Measurements from ENCODE around the gene STIM1.

The STIM1 gene

DNA sequence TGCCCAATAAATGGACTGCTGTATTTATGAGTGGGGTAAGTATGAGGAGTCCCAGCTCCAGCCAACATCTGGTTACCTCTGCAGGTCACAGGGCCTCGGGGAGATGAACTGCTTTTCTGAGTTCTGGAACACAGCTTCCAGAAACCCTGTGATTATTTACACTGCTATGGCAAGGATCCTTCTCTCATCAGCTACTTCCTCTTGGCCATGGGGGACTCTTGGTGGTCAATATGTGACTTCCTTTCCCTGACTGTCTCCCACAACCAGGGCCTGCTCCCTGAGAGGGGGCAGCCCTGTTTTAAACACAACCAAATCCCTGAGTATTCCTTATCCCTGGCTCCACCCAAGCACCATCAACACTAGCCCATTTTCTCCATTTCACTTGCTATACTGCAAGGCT lies 24.7 kb upstream of the STIM1 start:
- DNase-seq (ENCODE audit: low spot score) = no peak

DNA sequence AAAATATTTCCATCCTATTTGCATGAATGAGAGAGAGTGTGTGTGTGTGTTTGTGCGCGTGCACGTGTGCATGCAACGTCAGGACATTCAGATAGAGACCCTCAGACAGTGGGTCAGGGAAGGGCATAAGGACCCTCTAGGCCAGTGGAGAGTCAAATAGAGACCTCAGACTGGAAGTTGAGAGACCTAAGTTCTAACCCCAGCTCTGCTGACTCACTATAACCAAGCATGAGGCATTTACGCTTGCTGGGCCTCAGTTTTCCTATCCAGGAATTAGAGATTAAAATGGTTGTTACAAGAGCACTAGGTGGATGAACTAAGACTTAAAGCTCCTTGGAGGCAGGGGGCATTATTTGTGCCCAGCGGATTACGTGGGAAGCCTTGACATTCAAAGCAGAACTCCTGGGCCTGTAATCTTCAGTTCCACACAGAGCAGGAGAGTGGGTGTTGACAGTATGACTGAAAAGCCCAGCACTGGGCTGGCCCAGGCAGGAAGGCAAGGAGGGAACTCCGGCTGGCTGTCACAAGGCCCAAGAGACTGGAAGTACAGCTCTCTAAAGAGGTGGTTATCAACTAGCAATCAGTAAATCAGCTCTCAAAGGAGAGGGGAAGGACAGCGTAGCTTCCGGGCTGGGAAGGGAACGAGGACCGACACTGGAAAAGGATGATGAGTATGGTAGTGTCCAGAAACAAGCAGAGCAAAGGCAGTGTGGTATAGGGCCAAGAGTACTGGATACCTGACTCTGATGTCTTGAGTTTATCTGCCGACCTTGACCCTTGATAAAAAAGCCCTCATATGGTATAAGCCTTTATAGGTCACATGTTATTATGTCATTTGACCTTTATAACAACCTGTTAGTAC lies 23.9 kb upstream of the STIM1 start:
- no peak for DNase-seq (ENCODE audit: low spot score)

DNA sequence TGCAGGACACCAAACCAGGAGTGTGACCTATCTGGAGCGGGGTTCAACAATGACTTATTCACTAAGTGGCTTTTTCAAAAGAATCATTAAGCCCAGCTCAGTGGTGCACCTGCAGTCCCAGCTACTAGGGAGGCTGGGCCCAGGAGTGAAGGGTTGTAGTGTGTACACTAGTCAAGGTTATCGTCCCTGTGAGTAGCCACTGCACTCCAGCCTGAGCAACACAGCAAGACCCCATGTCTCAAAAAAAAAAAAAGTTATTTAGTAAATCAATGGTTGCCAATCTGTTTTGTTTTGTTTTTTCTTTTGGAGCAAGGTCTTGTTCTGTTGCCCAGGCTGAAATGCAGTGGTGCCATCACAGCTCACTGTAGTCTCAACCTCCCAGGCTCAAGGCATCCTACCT lies 22.6 kb upstream of the STIM1 start:
- no peak for DNase-seq (ENCODE audit: low spot score)

GRCh38 chr11:3833449-3833848 lies 22.0 kb upstream of the STIM1 start:
- DNase-seq (ENCODE audit: low spot score) = no peak

DNA sequence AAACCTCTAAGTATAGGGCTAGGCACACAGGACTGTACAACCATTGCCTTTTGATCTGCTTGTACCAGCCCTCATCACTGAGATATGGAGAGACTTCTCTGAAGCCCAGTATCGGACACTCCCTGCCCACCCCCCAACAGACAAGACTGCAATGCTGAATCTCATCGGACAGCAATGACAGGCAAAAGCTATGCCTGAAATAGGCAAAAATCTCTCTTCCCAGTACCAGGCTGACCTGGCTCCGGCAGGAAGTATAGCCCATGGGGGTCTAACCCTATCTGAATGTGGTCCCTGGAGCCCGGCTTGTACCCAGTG lies 21.2 kb upstream of the STIM1 start:
- no peak for DNase-seq (ENCODE audit: low spot score)

DNA sequence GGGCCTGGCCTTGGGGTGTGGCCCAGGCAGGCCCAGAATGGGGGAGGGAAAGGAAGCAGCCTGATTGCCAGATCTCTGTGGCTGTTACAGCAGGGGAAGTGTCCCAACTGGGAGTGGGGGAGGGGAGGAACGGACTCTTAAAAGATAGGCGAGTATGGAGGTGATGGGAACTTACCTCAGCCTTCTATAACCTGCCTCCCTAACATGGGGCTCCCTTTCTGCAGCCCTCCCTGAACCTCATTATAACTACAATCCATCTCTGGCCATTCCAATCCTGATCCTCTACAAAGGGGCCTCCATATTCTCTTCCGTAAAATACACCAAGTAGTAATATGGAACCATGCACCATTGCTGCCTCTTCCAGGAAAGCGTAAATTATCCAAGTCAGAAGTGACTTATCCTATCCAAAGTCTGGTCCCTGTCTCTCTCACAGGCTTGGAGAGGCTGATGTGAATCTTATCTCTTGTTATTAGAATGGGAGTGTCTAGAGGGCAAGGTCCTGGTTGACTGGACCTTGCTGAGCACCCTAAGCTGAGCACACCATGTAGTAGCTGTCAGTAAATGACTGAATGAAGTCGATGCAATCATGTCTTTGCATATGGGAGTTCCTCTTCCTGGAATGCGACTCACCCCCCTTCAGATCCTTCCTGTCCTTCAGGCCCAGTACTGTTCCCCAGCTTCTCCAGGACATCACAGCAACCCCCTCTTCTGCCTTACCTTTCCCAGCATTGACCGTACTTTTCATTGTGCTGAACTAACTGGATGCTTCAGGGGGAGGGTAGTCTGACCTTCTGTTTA lies 20.6 kb upstream of the STIM1 start:
- DNase-seq (ENCODE audit: low spot score) = peak; percentile 33

GRCh38 chr11:3835751-3836150 lies 19.7 kb upstream of the STIM1 start:
- DNase-seq (ENCODE audit: low spot score) = no peak

GRCh38 chr11:3836903-3837302 lies 18.6 kb upstream of the STIM1 start:
- no peak for DNase-seq (ENCODE audit: low spot score)

- DNase-seq (ENCODE audit: low spot score) = no peak
These were observed 17.7 kb upstream of the STIM1 start for GRCh38 chr11:3837793-3838192.

- DNase-seq (ENCODE audit: low spot score) = no peak
These were observed 17.0 kb upstream of the STIM1 start for GRCh38 chr11:3838504-3838903.

GRCh38 chr11:3840004-3840869 lies 15.2 kb upstream of the STIM1 start:
- DNase-seq (ENCODE audit: low spot score) = no peak

- no peak for DNase-seq (ENCODE audit: low spot score)
These were observed 14.5 kb upstream of the STIM1 start, which contains the start of gene RHOG for GRCh38 chr11:3840870-3841425. Gene RHOG, minus strand, starts transcription at chr11:3840959. Its CDS starts 12,821 bp downstream, at chr11:3828138.

DNA sequence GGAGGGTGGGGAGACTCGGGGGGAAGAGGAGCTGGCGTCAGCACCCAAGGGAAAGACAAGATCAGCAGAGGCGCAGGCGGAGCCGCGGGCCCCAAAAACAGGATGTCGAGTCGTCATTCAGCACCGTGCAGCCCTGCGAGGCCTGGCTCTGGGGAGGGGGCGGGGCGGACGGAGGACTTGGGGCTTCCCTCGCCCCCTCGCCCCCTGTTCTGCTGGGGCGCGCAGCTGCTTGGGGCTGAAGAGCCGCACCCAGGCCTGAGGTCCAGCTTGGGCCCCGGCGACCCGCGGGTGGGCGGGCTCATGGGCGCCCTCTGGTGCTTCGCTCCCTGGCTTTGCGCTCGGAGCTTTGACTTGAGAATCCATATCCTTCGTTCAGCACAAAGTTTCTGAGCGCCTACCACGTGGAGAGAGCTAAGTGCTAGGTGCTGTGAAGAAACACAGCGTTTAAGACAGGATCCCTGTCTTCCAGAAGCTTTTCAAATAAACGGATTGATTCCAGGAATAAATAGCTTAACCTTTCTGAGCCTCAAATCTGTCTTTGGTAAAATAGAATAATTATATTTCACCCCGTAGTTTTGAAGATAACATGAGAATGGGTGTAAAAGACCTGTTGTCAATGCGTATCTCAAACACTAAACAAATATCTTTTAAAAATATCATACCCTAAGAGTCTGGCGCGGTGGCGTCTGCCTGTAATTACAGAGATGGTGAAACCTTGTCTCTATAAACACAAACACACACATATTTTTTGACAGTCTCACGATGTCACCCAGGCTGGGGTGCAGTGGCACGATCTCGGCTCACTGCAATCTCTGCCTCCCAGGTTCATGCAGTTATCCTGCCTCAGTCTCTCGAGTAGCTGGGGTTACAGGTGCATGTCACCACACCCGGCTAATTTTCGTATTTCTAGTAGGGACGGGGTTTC lies 13.8 kb upstream of the STIM1 start:
- no peak for DNase-seq (ENCODE audit: low spot score)

DNA sequence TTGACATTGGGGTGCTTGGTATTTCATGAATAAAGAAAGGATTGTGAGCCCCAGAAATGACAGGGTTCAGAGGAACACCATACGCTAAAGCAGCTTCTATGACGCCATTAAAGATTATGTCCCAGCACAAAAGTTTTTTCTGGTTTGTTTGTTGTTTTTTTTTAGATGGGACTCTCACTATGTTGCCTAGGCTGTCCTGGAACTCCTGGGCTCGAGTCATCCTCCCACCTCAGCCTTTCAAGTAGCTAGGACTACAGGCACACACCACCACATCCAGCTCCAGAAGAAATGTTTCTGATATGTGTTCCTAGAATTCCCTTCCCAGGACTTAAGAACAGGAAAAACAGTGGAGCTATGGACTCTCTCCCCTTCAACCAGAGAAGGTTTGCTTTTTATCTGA lies 12.1 kb upstream of the STIM1 start:
- DNase-seq (ENCODE audit: low spot score) = no peak

DNA sequence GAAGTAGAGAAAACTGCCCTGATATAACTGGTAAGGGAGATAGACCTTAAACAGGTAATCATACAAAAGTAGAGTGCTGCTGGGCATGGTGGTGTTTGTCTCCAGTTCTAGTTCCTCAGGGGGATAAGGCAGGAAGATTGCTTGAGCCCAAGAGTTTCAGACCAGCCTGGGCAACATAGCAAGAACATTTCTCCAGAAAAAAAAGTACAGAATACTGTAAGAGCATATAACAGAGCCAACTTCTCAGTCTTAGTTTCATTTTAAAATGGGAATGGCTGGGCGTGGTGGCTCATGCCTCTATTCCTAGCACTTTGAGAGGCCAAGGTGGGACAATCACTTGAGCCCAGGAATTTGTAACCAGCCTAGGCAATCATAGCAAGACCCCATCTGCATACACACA lies 10.2 kb upstream of the STIM1 start:
- DNase-seq (ENCODE audit: low spot score) = no peak

DNA sequence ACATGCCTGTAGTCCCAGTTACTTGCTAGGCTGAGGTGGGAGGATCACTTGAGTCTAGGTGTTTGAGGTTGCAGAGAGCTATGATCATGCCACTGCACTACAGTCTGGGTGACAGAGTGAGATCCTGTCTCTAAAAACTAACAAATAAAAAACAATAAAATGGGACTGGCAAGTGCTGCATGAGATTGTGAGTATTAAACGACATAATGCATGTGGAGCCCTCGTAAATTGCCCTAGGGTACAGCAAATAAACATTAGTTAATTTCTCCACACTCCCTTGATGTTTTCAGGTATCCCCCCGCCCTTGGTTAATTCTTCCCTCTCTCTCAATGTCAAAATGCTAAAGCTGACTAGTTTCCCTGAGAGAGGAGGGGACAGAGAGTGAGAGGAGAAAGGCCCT lies 9.8 kb upstream of the STIM1 start:
- no peak for DNase-seq (ENCODE audit: low spot score)

- DNase-seq (ENCODE audit: low spot score) = no peak
These were observed 6.1 kb upstream of the STIM1 start for GRCh38 chr11:3849297-3849874.

DNA sequence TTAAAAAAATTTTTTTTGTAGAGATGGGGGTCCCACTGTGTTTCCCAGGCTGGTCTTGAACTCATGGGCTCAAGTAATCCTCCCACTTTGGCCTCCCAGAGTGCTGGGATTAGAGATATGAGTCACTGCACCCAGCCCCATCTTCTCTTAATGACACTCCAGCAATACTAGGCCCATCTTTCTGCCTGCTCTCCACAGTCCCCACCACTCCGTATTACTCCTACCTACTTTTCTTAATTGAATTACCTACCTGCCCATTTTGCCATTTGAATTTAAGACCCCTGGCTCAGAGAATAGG lies 2.0 kb upstream of the STIM1 start:
- DNase-seq (ENCODE audit: low spot score) = no peak

DNA sequence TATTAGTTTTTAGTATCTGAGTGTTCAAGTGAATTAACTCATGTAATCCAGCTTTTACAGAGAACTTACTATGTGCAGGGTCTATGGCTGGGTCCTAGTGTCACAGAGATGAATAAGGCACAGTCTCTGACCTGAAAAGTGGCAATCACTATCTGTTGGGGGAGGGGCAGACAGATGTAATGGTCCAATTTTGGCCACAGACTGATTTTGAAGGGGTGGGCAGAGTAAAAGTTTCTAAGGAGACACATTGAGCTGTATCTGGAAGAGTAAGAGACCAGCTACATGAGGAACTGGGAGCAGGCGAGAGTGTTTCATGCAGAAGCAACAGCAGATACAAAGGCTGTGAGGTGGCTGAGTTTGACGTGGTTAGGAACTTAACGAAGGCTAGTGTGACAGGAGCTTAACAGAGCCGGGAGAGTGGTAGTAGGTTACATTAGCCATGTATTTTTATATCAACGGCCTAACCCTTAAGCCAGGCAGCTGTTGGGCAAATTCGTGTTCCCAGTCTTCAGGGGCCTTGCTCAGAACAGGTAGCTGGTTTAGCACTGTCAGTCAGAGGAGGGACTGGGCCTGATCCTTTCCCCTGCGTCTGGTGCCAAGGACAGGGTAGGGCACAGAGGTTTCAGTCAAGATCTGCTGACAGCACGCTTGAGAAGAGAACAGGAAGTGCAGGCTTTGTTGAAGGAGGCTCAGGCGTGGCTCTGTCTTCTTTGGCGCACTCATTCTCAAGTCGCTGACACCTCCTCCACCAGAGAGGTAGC lies 1.4 kb upstream of the STIM1 start:
- no peak for DNase-seq (ENCODE audit: low spot score)

DNA sequence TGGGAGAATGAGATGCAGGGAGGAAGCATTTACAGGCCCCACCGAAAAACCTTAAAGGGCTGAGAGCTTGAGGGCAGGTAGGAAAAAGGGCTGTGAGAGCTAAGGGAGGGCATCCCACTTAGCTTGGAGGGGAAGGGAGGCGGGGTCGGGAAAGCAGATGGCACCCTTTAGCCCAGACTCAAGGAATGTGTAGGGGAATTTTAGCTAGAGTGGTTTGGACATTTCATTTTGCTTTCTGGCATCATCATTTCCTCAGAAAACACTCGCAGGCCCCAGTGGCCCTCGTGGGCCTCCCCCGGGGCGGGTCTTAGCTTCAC lies 846 bp upstream of the STIM1 start:
- no peak for DNase-seq (ENCODE audit: low spot score)

All from kidney capillary endothelial cell (primary cell).